Endothelial cell of umbilical vein (primary cell): ENCODE measurements around the gene CTSC. TPM values are rescaled to one million over a fixed set of nuclear protein-coding genes. Genes with fewer than 3 reads are reported as not detected.

Source experiments
- BruUV-seq: library from RNA; stranded (reverse); fragments of 400-500 nt; replicated peaks from 2 replicates; lab custom pipeline; 2021; lab: Mats Ljungman, UMichigan
- CTCF ChIA-PET: fragments of 300-600, 350-600 bp; sonication (Branson Sonifier 250); formaldehyde crosslinking; loops from one replicate; lab custom pipeline; 2021; ENCODE audit warnings: antibody characterized with exemption, inconsistent platforms; lab: Charles Lee
- POLR2A ChIA-PET: fragments of 300-600, 350-600 bp; sonication (Branson Sonifier 250); formaldehyde crosslinking; loops from one replicate; lab custom pipeline; 2021; ENCODE audit warnings: antibody characterized with exemption, inconsistent platforms; lab: Charles Lee
- DNase-seq: peaks from one replicate; pipeline ENCODE4 v3.0.0-alpha.2; 2011; ENCODE audit warnings: low read depth, low spot score
- FAIRE-seq: peaks from 2 replicates; lab custom pipeline; 2011; peaks lifted over from hg19 to GRCh38; lab: Jason Lieb, UNC
- H2AFZ ChIP-seq: 2 replicates; pipeline ENCODE4 v1.6.0; 2012; ENCODE audit warnings: low read depth, low read length, control low read depth, inconsistent platforms
- H3K27ac ChIP-seq: 2 replicates; pipeline ENCODE4 v1.5.1; 2011; ENCODE audit warnings: low read depth, mild to moderate bottlenecking, control low read depth, low read length, moderate library complexity; ENCODE audit not compliant: insufficient read depth
- H3K27me3 ChIP-seq, 2 experiments: 2 replicates each; pipeline versions ENCODE4 v1.6.0 to v1.6.1; 2011; ENCODE audit warnings: low read length in 2 of 2, mixed read lengths in 1 of 2; ENCODE audit not compliant: control insufficient read depth in 2 of 2, insufficient read depth in 2 of 2
- H3K36me3 ChIP-seq, 2 experiments: 2 replicates in 1 of 2; 3 replicates in 1 of 2; pipeline ENCODE4 v1.5.1; 2011; ENCODE audit warnings: low read length in 2 of 2, mild to moderate bottlenecking in 1 of 2, moderate library complexity in 1 of 2; ENCODE audit not compliant: control insufficient read depth in 2 of 2, insufficient read depth in 2 of 2; ENCODE audit errors: extremely low read depth in 1 of 2
- H3K4me1 ChIP-seq: 3 replicates; pipeline ENCODE4 v1.5.1; 2011; ENCODE audit warnings: mild to moderate bottlenecking, low read length; ENCODE audit not compliant: control insufficient read depth, insufficient read depth; ENCODE audit errors: extremely low read depth
- H3K4me2 ChIP-seq: 2 replicates; pipeline ENCODE4 v1.6.1; 2011; ENCODE audit warnings: low read length, control low read depth, mixed read lengths; ENCODE audit not compliant: insufficient read depth
- H3K4me3 ChIP-seq, 3 experiments: fragments of 200-600 bp in 1 of 3; sonication (generic), shearing (Covaris generic) in 1 of 3; replicated peaks in 1 of 3; 2 replicates each; pipeline ENCODE4 v1.5.1; 2011 to 2016; ENCODE audit warnings: control low read depth in 3 of 3, low read length in 3 of 3, mild to moderate bottlenecking in 2 of 3, inconsistent platforms in 1 of 3, low read depth in 1 of 3, moderate library complexity in 1 of 3; ENCODE audit not compliant: insufficient read depth in 1 of 3
- H3K79me2 ChIP-seq: 2 replicates; pipeline ENCODE4 v1.6.0; 2012; ENCODE audit warnings: low read length, inconsistent platforms; ENCODE audit not compliant: control insufficient read depth, insufficient read depth
- H3K9ac ChIP-seq: replicated peaks from 2 replicates; pipeline ENCODE3; 2011; ENCODE audit warnings: low read length, control low read depth; ENCODE audit not compliant: insufficient read depth; ENCODE audit errors: extremely low read depth
- H3K9me1 ChIP-seq: replicated peaks from 3 replicates; pipeline ENCODE4 v1.6.0; 2011; ENCODE audit warnings: mild to moderate bottlenecking, low read length; ENCODE audit not compliant: control insufficient read depth, insufficient read depth; ENCODE audit errors: extremely low read depth
- H3K9me3 ChIP-seq: replicated peaks from 2 replicates; pipeline ENCODE4 v1.5.1; 2012; ENCODE audit warnings: low read length, inconsistent platforms; ENCODE audit not compliant: control insufficient read depth, insufficient read depth
- H4K20me1 ChIP-seq: replicated peaks from 2 replicates; pipeline ENCODE3; 2011; ENCODE audit warnings: mild to moderate bottlenecking, low read length; ENCODE audit not compliant: control insufficient read depth, insufficient read depth; ENCODE audit errors: extremely low read depth
- EZH2 ChIP-seq: IDR thresholded peaks from 2 replicates; pipeline ENCODE4 v1.6.1; 2012; ENCODE audit warnings: borderline replicate concordance, low read depth, mild to moderate bottlenecking, moderate library complexity, low read length, inconsistent platforms; ENCODE audit not compliant: severe bottlenecking
- FOS ChIP-seq: IDR thresholded peaks from 2 replicates; pipeline ENCODE4 v1.6.1; 2011; ENCODE audit warnings: mild to moderate bottlenecking, low read length, moderate library complexity, borderline replicate concordance; ENCODE audit not compliant: insufficient read depth
- GATA2 ChIP-seq: IDR thresholded peaks from 2 replicates; pipeline ENCODE4 v1.7.0; 2011; ENCODE audit warnings: low read depth, mild to moderate bottlenecking, moderate library complexity, mixed read lengths, low read length; ENCODE audit not compliant: insufficient read length, insufficient read depth
- JUN ChIP-seq: IDR thresholded peaks from 2 replicates; pipeline ENCODE4 v1.6.1; 2011; ENCODE audit warnings: borderline replicate concordance, low read depth; ENCODE audit not compliant: insufficient read length, insufficient read depth
- MYC ChIP-seq: IDR thresholded peaks from one replicate; pipeline ENCODE4 v1.6.1; 2011; ENCODE audit warnings: mild to moderate bottlenecking, low read depth, low read length
- POLR2A ChIP-seq: IDR thresholded peaks from 2 replicates; pipeline ENCODE4 v1.6.1; 2012; ENCODE audit warnings: low read depth, mild to moderate bottlenecking, control low read depth, low read length
- POLR2AphosphoS5 ChIP-seq: IDR thresholded peaks from 2 replicates; pipeline ENCODE4 v1.6.1; 2012; ENCODE audit warnings: low read depth, mild to moderate bottlenecking, control low read depth, low read length, moderate library complexity; ENCODE audit not compliant: insufficient read depth
- dilution Hi-C: fragments of 300-500 bp; cut with MboI; formaldehyde crosslinking; loops from one replicate; pipeline ENCODE4 v1.15.0; 2019; ENCODE audit warnings: low sequenced_read_pairs; ENCODE audit not compliant: extremely low pct_ligation_motif_present
- intact Hi-C: fragments of 100-400 bp; cut with micrococcal nuclease; formaldehyde crosslinking; loops from one replicate; pipeline ENCODE4 v1.10.0; 2022
- polyA plus RNA-seq, 4 experiments: library from polyadenylated mRNA; depleted of rRNA in 3 of 4; stranded (reverse) in 3 of 4; unstranded in 1 of 4; fragments of >200 nt; gene quantifications; 2 replicates each; pipeline versions ENCODE4 v1.2.1 to v1.2.3, GENCODE V29; 2011 to 2012; ENCODE audit warnings: missing spikeins in 1 of 4
- total RNA-seq: library from RNA; stranded (reverse); gene quantifications from 2 replicates; pipeline ENCODE4 v1.2.3, GENCODE V29; 2021
- TF ChIP-seq, protein P1 (sequence below), 2 donors: IDR thresholded peaks; 1 replicate in 1 of 2; 2 replicates in 1 of 2; pipeline ENCODE4 v1.5.1; 2011; ENCODE audit warnings: low read length in 2 of 2, mild to moderate bottlenecking in 2 of 2, moderate library complexity in 2 of 2, control low read depth in 1 of 2, inconsistent platforms in 1 of 2, low read depth in 1 of 2; ENCODE audit not compliant: insufficient read depth in 1 of 2; ENCODE audit errors: extremely low read depth in 1 of 2
- TF ChIP-seq, protein P2 (sequence below): IDR thresholded peaks from 2 replicates; pipeline ENCODE4 v1.6.1; 2011; ENCODE audit not compliant: insufficient read depth, insufficient read length

The CTSC gene
- total and polyA plus RNA-seq, 2 donors (not counting 3 experiments of a cell fraction or from before 2014, with no cell fraction given) = 130 to 186 TPM

DNA sequence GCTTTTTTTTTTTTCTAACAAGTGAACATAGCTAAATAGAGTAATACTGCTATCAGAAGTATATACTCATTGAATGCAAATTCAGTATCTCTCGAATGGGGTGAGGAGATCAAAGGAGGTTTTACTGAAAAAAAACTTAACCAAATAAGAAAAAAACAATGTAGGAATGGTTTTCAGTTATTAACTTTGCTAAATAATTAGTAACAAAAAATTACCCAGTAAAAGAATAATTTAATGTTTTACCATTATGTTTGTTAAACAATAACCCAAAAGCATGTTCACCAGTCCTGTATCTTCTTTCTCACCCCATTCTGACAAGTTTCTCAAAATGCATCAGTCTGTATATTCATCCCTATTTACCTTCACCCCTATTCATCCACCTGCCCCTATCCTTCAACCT, 22.6 kb upstream of the CTSC start:
- H4K20me1 ChIP-seq = no peaks in the 10 kb centered on the region
- H3K9ac ChIP-seq = no peak overlapping the region
- BruUV-seq = no TSS peak
- no peaks in the 10 kb centered on the region for H3K27me3 ChIP-seq
- H2AFZ ChIP-seq = no peak overlapping the region
- FAIRE-seq (no peak), DNase-seq (no peak)
- H3K36me3 ChIP-seq = no peaks in the 10 kb centered on the region
- no peaks in the 10 kb centered on the region for H3K9me3 ChIP-seq
- intact Hi-C loops = no loop called here
- H3K9me1 ChIP-seq = no peaks in the 10 kb centered on the region
- no peaks in the 10 kb centered on the region for H3K79me2 ChIP-seq
- peaks cover 10% of the 10 kb centered on the region for H3K4me1 ChIP-seq
- H3K4me3 ChIP-seq = no peak overlapping the region
- H3K4me2 ChIP-seq = no peak overlapping the region
- CTCF ChIA-PET = no interaction called here
- POLR2A ChIA-PET = no interaction called here
- dilution Hi-C loops = no loop called here
- H3K27ac ChIP-seq = no peak overlapping the region
- no peak for TF ChIP-seq MYC
- TF ChIP-seq POLR2AphosphoS5 = no peak
- no peak for TF ChIP-seq FOS
- TF ChIP-seq POLR2A = no peak

DNA sequence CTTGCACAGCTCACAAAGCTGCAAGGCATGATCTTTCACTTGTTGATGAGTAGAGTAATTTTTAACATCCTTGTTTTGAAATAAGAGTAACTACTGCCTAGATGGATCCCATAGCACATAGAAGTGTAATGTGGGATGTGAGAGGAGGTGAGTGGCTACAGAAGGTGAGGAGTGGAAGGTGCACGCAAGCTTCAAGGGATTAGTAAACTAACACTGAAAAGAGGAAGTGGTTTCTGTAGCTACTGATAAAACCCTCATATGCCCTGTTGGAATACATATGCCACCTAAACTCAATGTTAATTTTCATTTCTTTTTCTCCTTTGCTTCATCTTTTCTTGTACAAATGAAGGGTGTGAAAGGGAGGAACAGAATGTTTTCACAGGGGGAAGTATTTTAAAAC, 22.0 kb upstream of the CTSC start:
- H3K9me3 ChIP-seq = no peaks in the 10 kb centered on the region
- ChIA-PET POLR2A (no interaction called here), CTCF (no interaction called here)
- TF ChIP-seq MYC (no peak), GATA2 (no peak), FOS (no peak), POLR2AphosphoS5 (no peak), JUN (no peak), EZH2 (no peak), POLR2A (no peak)
- TF ChIP-seq, protein P1, sequence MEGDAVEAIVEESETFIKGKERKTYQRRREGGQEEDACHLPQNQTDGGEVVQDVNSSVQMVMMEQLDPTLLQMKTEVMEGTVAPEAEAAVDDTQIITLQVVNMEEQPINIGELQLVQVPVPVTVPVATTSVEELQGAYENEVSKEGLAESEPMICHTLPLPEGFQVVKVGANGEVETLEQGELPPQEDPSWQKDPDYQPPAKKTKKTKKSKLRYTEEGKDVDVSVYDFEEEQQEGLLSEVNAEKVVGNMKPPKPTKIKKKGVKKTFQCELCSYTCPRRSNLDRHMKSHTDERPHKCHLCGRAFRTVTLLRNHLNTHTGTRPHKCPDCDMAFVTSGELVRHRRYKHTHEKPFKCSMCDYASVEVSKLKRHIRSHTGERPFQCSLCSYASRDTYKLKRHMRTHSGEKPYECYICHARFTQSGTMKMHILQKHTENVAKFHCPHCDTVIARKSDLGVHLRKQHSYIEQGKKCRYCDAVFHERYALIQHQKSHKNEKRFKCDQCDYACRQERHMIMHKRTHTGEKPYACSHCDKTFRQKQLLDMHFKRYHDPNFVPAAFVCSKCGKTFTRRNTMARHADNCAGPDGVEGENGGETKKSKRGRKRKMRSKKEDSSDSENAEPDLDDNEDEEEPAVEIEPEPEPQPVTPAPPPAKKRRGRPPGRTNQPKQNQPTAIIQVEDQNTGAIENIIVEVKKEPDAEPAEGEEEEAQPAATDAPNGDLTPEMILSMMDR (IDR thresholded peaks at IDR 0.05; ENCODE audit: extremely low read depth in 1 of 2, insufficient read depth in 1 of 2, low read depth in 1 of 2, low read length in 2 of 2) = no peak
- TF ChIP-seq, protein P2, sequence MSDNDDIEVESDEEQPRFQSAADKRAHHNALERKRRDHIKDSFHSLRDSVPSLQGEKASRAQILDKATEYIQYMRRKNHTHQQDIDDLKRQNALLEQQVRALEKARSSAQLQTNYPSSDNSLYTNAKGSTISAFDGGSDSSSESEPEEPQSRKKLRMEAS = no peak
- BruUV-seq = no TSS peak
- H3K4me1 ChIP-seq = peaks cover 10% of the 10 kb centered on the region
- DNase-seq (no peak), FAIRE-seq (no peak)
- H4K20me1 ChIP-seq = no peaks in the 10 kb centered on the region
- H3K79me2 ChIP-seq = no peaks in the 10 kb centered on the region
- intact Hi-C loops (no loop called here), dilution Hi-C loops (no loop called here)
- H3K4me2 ChIP-seq = no peak overlapping the region
- H3K9ac ChIP-seq = no peak overlapping the region
- no peak overlapping the region for H2AFZ ChIP-seq
- H3K27ac ChIP-seq = no peak overlapping the region
- H3K4me3 ChIP-seq = no peak overlapping the region
- H3K9me1 ChIP-seq = no peaks in the 10 kb centered on the region
- no peaks in the 10 kb centered on the region for H3K27me3 ChIP-seq
- no peaks in the 10 kb centered on the region for H3K36me3 ChIP-seq
